CD14-positive monocyte (primary cell): ENCODE results near the gene RSRC1. TPM values are rescaled to one million over a fixed set of nuclear protein-coding genes. Genes with fewer than 3 reads are reported as not detected.

Experiments used
- DNase-seq, 3 donors: peaks; one replicate each; pipeline ENCODE4 v3.0.0-alpha.2; 2011 to 2022
- H2AFZ ChIP-seq: 2 replicates; pipeline ENCODE4 v1.6.0; 2012; ENCODE audit warnings: mild to moderate bottlenecking, low read depth, low read length, inconsistent platforms; ENCODE audit not compliant: insufficient read depth, poor library complexity, severe bottlenecking
- H3K27ac ChIP-seq, 2 donors: 1 replicate in 1 of 2; 2 replicates in 1 of 2; pipeline ENCODE4 v1.5.1; 2012 to 2013; ENCODE audit warnings: low read length in 2 of 2, control low read depth in 1 of 2, inconsistent platforms in 1 of 2, low read depth in 1 of 2, mild to moderate bottlenecking in 1 of 2
- H3K27me3 ChIP-seq, 2 donors: one replicate each; pipeline versions ENCODE4 v1.6.0 to v1.6.1; 2011 to 2013; ENCODE audit warnings: low read length in 2 of 2; ENCODE audit not compliant: control insufficient read depth in 2 of 2, insufficient read depth in 2 of 2
- H3K36me3 ChIP-seq, 2 donors: replicated peaks in 1 of 2; 1 replicate in 1 of 2; 2 replicates in 1 of 2; pipeline versions ENCODE4 v1.5.1 to v1.6.1; 2012 to 2013; ENCODE audit warnings: low read length in 2 of 2, control low read depth in 1 of 2, inconsistent platforms in 1 of 2, mild to moderate bottlenecking in 1 of 2; ENCODE audit not compliant: insufficient read depth in 2 of 2, control insufficient read depth in 1 of 2
- H3K4me1 ChIP-seq, 2 donors: 1 replicate in 1 of 2; 2 replicates in 1 of 2; pipeline versions ENCODE4 v1.5.1 to v1.6.1; 2012 to 2013; ENCODE audit warnings: low read length in 2 of 2, control low read depth in 1 of 2, inconsistent platforms in 1 of 2, mild to moderate bottlenecking in 1 of 2, moderate library complexity in 1 of 2; ENCODE audit not compliant: insufficient read depth in 2 of 2, control insufficient read depth in 1 of 2
- H3K4me2 ChIP-seq: replicated peaks from 2 replicates; pipeline ENCODE3; 2012; ENCODE audit warnings: low read length, moderate library complexity, mild to moderate bottlenecking; ENCODE audit not compliant: poor library complexity, severe bottlenecking; ENCODE audit errors: extremely low read depth
- H3K4me3 ChIP-seq, 3 experiments: fragments of 200-600 bp in 1 of 3; sonication (generic) in 1 of 3; replicated peaks in 1 of 3; 1 replicate in 2 of 3; 2 replicates in 1 of 3; pipeline ENCODE4 v1.5.1; 2011 to 2013; ENCODE audit warnings: low read length in 3 of 3, mild to moderate bottlenecking in 3 of 3, control low read depth in 2 of 3, low read depth in 2 of 3, inconsistent platforms in 1 of 3, moderate library complexity in 1 of 3
- H3K79me2 ChIP-seq: 2 replicates; pipeline ENCODE4 v1.6.0; 2012; ENCODE audit warnings: mild to moderate bottlenecking, control low read depth, inconsistent platforms, low read length, moderate library complexity; ENCODE audit not compliant: insufficient read depth
- H3K9ac ChIP-seq: 2 replicates; pipeline ENCODE4 v1.6.0; 2017; ENCODE audit warnings: low read length, mild to moderate bottlenecking; ENCODE audit not compliant: insufficient read depth, poor library complexity, severe bottlenecking
- H3K9me3 ChIP-seq, 2 donors: replicated peaks in 1 of 2; 1 replicate in 1 of 2; 2 replicates in 1 of 2; pipeline versions ENCODE4 v1.5.1 to v1.6.1; 2012 to 2013; ENCODE audit warnings: low read length in 2 of 2, control low read depth in 1 of 2; ENCODE audit not compliant: control insufficient read depth in 1 of 2, insufficient read depth in 1 of 2
- H4K20me1 ChIP-seq: 2 replicates; pipeline ENCODE4 v1.6.0; 2012; ENCODE audit warnings: mild to moderate bottlenecking, low read length, control low read depth, moderate library complexity; ENCODE audit not compliant: insufficient read depth
- H3K27ac Mint-ChIP-seq, 7 donors: one replicate each; pipeline ENCODE4 v1.8.0; 2020; ENCODE audit warnings: mild to moderate bottlenecking in 7 of 7, mixed read lengths in 7 of 7, moderate library complexity in 6 of 7, inconsistent platforms in 2 of 7
- H3K27me3 Mint-ChIP-seq, 3 donors: one replicate each; pipeline ENCODE4 v1.8.0; 2021 to 2022; ENCODE audit warnings: low read depth in 3 of 3, mild to moderate bottlenecking in 3 of 3, mixed read lengths in 3 of 3, moderate library complexity in 3 of 3, inconsistent platforms in 1 of 3
- H3K36me3 Mint-ChIP-seq, 2 donors: one replicate each; pipeline ENCODE4 v1.8.0; 2020; ENCODE audit warnings: mixed read lengths in 2 of 2, inconsistent platforms in 1 of 2, mild to moderate bottlenecking in 1 of 2
- H3K4me1 Mint-ChIP-seq: one replicate; pipeline ENCODE4 v1.8.0; 2020; ENCODE audit warnings: mild to moderate bottlenecking, mixed read lengths
- H3K4me3 Mint-ChIP-seq, 2 donors: one replicate each; pipeline ENCODE4 v1.8.0; 2020; ENCODE audit warnings: mild to moderate bottlenecking in 2 of 2, mixed read lengths in 2 of 2, moderate library complexity in 1 of 2
- H3K9me3 Mint-ChIP-seq, 7 donors: one replicate each; pipeline ENCODE4 v1.8.0; 2020 to 2022; ENCODE audit warnings: mixed read lengths in 7 of 7, mild to moderate bottlenecking in 6 of 7, moderate library complexity in 6 of 7, inconsistent platforms in 2 of 7
- WGBS: methylation state at CpG from one replicate; pipeline ENCODE4 v1.1.5; 2013; ENCODE audit warnings: missing lambda C conversion rate; ENCODE audit not compliant: insufficient coverage; 5-methylcytosine and 5-hydroxymethylcytosine counted together
- intact Hi-C, 2 donors: fragments of 100-400 bp; cut with micrococcal nuclease; formaldehyde crosslinking; loops; one replicate each; pipeline versions ENCODE4 v1.15.0 to v1.15.1; 2023
- polyA plus RNA-seq, 3 donors: library from polyadenylated mRNA; depleted of rRNA in 1 of 3; unstranded in 2 of 3; stranded (reverse) in 1 of 3; fragments of 300-500 nt in 2 of 3; fragments of >200 nt in 1 of 3; fragmentation: Illumina TruSeq in 2 of 3; gene quantifications; 1 replicate in 2 of 3; 2 replicates in 1 of 3; pipeline ENCODE4 v1.2.3, GENCODE V29; 2012 to 2021
- TF ChIP-seq, protein P1 (sequence below): fragments of 200-600 bp; IDR thresholded peaks from one replicate; pipeline ENCODE4 v1.8.0; 2022; ENCODE audit warnings: antibody characterized with exemption, mild to moderate bottlenecking

Gene RSRC1
- polyA plus RNA-seq, 3 donors, result 6.6 to 31.7 (median 15.1) TPM

DNA sequence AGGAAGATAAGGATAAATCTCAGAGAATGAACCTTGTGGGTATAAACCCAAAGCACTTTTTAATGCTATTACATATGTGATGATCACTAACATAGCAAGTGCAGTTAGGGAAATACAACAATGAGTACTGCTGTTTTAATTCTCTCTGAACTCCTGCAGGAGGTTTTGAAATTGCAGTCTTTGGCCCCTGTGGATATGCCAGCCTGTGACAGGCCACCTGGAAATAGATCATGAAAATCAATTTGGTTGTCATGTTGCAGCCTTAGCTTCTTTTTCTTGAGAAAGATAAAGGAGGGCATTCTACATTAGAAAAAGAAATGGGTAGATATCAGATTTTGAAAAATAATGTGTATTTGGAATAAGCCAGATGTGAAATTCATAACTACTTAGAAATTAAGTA lies 103.6 kb downstream of the RSRC1 start:
- no peaks in the 10 kb centered on the region for H3K27me3 Mint-ChIP-seq

DNA sequence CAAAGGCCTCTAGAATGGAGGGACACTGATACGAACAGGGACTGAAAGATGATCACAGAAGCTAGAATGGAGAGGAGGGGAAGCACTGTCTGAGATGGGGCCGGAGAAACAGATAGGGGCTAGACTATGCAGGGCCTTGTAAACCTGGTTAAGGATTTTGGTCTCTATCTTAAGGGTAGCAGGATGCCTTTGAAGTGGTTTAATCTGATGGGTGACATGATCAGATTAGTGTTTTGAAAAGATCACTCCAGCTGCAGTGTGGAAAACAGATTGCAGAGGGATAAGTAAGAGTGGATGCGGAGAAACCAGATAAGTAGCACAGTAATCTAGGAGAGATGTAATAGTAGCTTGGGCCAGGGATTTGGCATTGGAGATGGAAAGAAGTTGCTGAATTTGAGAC lies 108.1 kb downstream of the RSRC1 start:
- intact Hi-C loops, result no loop called here
- Mint-ChIP-seq H3K27ac (no peak overlapping the region), H3K4me3 (no peak overlapping the region), H3K9me3 (peaks cover 0 to 4% (median 0%) of the 10 kb centered on the region in 7 donors), H3K4me1 (peaks cover 6% of the 10 kb centered on the region), H3K27me3 (peaks cover 0 to 3% (median 0%) of the 10 kb centered on the region in 3 donors), H3K36me3 (peaks cover 6 to 11% of the 10 kb centered on the region in 2 donors)
- Histone ChIP-seq H3K79me2 (no peaks in the 10 kb centered on the region), H3K4me1 (no peaks in the 10 kb centered on the region), H3K9ac (no peak overlapping the region), H3K27ac (no peak overlapping the region), H3K36me3 (peaks cover 0 to 7% of the 10 kb centered on the region in 2 donors), H3K27me3 (no peaks in the 10 kb centered on the region), H3K4me2 (no peak overlapping the region), H3K9me3 (no peaks in the 10 kb centered on the region), H4K20me1 (no peaks in the 10 kb centered on the region), H2AFZ (no peak overlapping the region), H3K4me3 (no peak overlapping the region)
- no peak for DNase-seq
- TF ChIP-seq, protein P1, sequence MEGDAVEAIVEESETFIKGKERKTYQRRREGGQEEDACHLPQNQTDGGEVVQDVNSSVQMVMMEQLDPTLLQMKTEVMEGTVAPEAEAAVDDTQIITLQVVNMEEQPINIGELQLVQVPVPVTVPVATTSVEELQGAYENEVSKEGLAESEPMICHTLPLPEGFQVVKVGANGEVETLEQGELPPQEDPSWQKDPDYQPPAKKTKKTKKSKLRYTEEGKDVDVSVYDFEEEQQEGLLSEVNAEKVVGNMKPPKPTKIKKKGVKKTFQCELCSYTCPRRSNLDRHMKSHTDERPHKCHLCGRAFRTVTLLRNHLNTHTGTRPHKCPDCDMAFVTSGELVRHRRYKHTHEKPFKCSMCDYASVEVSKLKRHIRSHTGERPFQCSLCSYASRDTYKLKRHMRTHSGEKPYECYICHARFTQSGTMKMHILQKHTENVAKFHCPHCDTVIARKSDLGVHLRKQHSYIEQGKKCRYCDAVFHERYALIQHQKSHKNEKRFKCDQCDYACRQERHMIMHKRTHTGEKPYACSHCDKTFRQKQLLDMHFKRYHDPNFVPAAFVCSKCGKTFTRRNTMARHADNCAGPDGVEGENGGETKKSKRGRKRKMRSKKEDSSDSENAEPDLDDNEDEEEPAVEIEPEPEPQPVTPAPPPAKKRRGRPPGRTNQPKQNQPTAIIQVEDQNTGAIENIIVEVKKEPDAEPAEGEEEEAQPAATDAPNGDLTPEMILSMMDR, result no peak
- WGBS, result 100% methylated on average over 3 of the region's 3 CpGs

More for the DNA sequence above, 103.6 kb downstream of the RSRC1 start:
- Mint-ChIP-seq H3K36me3 (peaks cover 17% of the 10 kb centered on the region in 2 donors), H3K4me1 (no peaks in the 10 kb centered on the region), H3K4me3 (no peak overlapping the region), H3K9me3 (peaks cover 0 to 4% (median 0%) of the 10 kb centered on the region in 7 donors), H3K27ac (no peak overlapping the region)
- Histone ChIP-seq H3K9me3 (no peaks in the 10 kb centered on the region), H3K27me3 (no peaks in the 10 kb centered on the region), H3K4me2 (no peak overlapping the region), H3K79me2 (no peaks in the 10 kb centered on the region), H3K36me3 (peaks cover 0 to 7% of the 10 kb centered on the region in 2 donors), H3K9ac (no peak overlapping the region), H4K20me1 (no peaks in the 10 kb centered on the region), H2AFZ (no peak overlapping the region), H3K4me1 (no peaks in the 10 kb centered on the region), H3K4me3 (no peak overlapping the region), H3K27ac (no peak overlapping the region)
- DNase-seq, result no peak
- intact Hi-C loops, result no loop called here
- TF ChIP-seq, protein P1, result no peak
